Measurements from ENCODE around the gene PDE7B. TPM values are rescaled to one million over a fixed set of nuclear protein-coding genes. Genes with fewer than 3 reads are reported as not detected.

Gene PDE7B
- total and polyA plus RNA-seq, 2 of the 4 experiments (the other 2 are of a cell fraction), result 7.8 to 12.4 TPM

DNA sequence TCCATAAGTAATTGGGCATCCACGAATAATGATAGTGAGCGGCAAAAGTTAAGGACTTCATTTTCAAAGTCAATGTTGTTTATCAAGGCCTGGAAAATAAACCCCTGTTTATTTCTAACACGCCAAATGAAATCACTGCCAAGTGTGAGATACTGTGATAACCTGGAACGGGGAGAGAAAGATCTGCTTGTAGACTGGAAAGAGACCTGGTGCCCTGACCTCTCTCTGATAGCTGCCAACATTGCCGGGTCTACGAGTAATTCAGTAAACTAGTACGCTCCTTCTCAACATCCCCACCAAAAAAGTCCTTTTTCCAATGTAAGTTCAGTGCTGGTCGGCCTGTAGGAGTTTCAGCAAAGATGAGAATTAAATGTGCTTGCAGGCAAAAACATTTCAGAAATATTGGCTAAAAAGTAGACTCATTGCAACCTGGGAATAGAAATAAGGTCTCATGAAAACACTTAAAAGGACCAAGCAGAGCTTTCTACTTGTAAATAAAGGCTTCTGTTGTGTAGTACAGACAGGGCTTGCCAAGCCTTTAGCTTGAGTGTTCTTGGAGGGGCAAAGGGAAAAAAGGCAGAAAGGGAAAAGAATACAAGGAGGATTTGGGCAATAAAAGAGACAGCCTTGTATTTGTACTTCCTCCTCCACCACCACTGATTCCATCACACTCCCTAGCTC, 43.9 kb downstream of the PDE7B start:
- H3K4me3 ChIP-seq (ENCODE audit: insufficient read depth, low read depth, low read length), result no peak overlapping the region
- no peak overlapping the region for H4K5ac ChIP-seq (ENCODE audit: low read depth, low read length)
- H3K79me1 ChIP-seq (ENCODE audit: low read depth in 1 of 2, low read length in 2 of 2), result peaks cover 20 to 26% of the 10 kb centered on the region in 2 experiments
- H2AK9ac ChIP-seq (replicated peaks; ENCODE audit: low read depth, low read length, poor library complexity), result no peak overlapping the region
- TF ChIP-seq MAFK (IDR thresholded peaks at IDR 0.05; ENCODE audit: low read depth, low read length) (no peak), FOS (IDR thresholded peaks at IDR 0.05; ENCODE audit: low read depth, low read length) (no peak), SMC3 (IDR thresholded peaks at IDR 0.05; ENCODE audit: low read depth, low read length) (no peak)
- no peak overlapping the region for H3K18ac ChIP-seq (ENCODE audit: low read depth, low read length)
- H3K27ac ChIP-seq (ENCODE audit: insufficient read depth, low read length), result no peak overlapping the region
- H3K23ac ChIP-seq (ENCODE audit: low read depth, low read length), result no peak overlapping the region
- no peak overlapping the region for H4K91ac ChIP-seq (ENCODE audit: insufficient read depth, low read depth, low read length)
- H3K4me2 ChIP-seq (ENCODE audit: low read depth, low read length), result no peak overlapping the region
- no peak overlapping the region for H3K14ac ChIP-seq (replicated peaks; ENCODE audit: low read depth, low read length)
- POLR2A ChIA-PET (ENCODE audit: unreplicated experiment), result no interaction called here
- H2AK5ac ChIP-seq (ENCODE audit: low read depth, low read length), result no peak overlapping the region
- H4K20me1 ChIP-seq (ENCODE audit: insufficient read depth, low read length), result no peaks in the 10 kb centered on the region
- in situ Hi-C loops (cut with MboI; ENCODE audit: low sequenced_read_pairs), result no loop called here
- dilution Hi-C loops (cut with HindIII; ENCODE audit: low sequenced_read_pairs, unreplicated experiment), result no loop called here
- no peak overlapping the region for H4K8ac ChIP-seq (ENCODE audit: low read depth in 2 of 2, low read length in 2 of 2)
- H2BK120ac ChIP-seq (ENCODE audit: low read depth, low read length), result no peak overlapping the region
- CTCF ChIA-PET, result no interaction called here
- intact Hi-C loops (cut with micrococcal nuclease), result no loop called here
- no peak overlapping the region for H2BK20ac ChIP-seq (ENCODE audit: low read depth, low read length)
- H3K4ac ChIP-seq (ENCODE audit: low read depth, low read length), result no peak overlapping the region
- WGBS, 2 experiments (ENCODE audit: extremely low coverage in 2 of 2, insufficient read length in 1 of 2), result no CpG with 5 or more reads among the region's 8 CpGs
- peaks cover 15% of the 10 kb centered on the region for H3K36me3 ChIP-seq (ENCODE audit: control insufficient read depth, insufficient read depth, low read length)
- H3K27me3 ChIP-seq (ENCODE audit: control insufficient read depth, insufficient read depth, low read length), result no peaks in the 10 kb centered on the region
- 0 out of 2 replicates have a peak, but pooled peaks cover 6% of the 10 kb centered on the region for H3K9me1 ChIP-seq (ENCODE audit: insufficient read depth, low read length)
- no peak for ATAC-seq (ENCODE audit: low read depth)
- no peak overlapping the region for H3K9ac ChIP-seq (ENCODE audit: low read depth, low read length)
- no peak overlapping the region for H3K56ac ChIP-seq (ENCODE audit: extremely low read depth, insufficient read depth, low read length)
- no TSS peak for BruUV-seq (replicated peaks)
- no peak for DNase-seq
- H2BK5ac ChIP-seq (ENCODE audit: low read depth, low read length, poor library complexity, severe bottlenecking), result no peak overlapping the region
- no peak overlapping the region for H2BK15ac ChIP-seq (ENCODE audit: low read depth, low read length)
- H3K4me1 ChIP-seq (ENCODE audit: control insufficient read depth, insufficient read depth, low read length), result peaks cover 5% of the 10 kb centered on the region; the same call in 1 of the 2 replicates
- no peak overlapping the region for H2AFZ ChIP-seq (replicated peaks; ENCODE audit: low read length, poor library complexity)
- H3K9me3 ChIP-seq (ENCODE audit: control insufficient read depth, insufficient read depth, low read length), result no peaks in the 10 kb centered on the region
